ENCODE results near the gene DEAF1. TPM values are rescaled to one million over a fixed set of nuclear protein-coding genes. Genes with fewer than 3 reads are reported as not detected.

DEAF1 gene
- total and polyA plus RNA-seq, 2 of the 13 experiments (the other 11 are each of a cell fraction or from before 2014, with no cell fraction given), result 22.3 to 29.6 TPM

- TF ChIP-seq THAP11 (CRISPR knock-in tag; IDR thresholded peaks at IDR 0.05) (0 out of 2 replicates have a peak, but pooled peaks have one; percentile 13), NCOA2 (CRISPR knock-in tag; IDR thresholded peaks at IDR 0.05) (0 out of 2 replicates have a peak, but pooled peaks have one; percentile 22), ZNF17 (CRISPR knock-in tag; IDR thresholded peaks at IDR 0.05) (no peak), ERF (CRISPR knock-in tag; IDR thresholded peaks at IDR 0.05) (0 out of 2 replicates have a peak, but pooled peaks have one; percentile 28), ZFX (CRISPR knock-in tag; IDR thresholded peaks at IDR 0.05; ENCODE audit: low read depth) (peak; percentile 46; the same call in 1 of the 2 replicates), MXI1 (IDR thresholded peaks at IDR 0.05; ENCODE audit: borderline replicate concordance, low read depth, low read length) (no peak), ZNF556 (CRISPR knock-in tag; IDR thresholded peaks at IDR 0.05; ENCODE audit: borderline replicate concordance) (0 out of 2 replicates have a peak, but pooled peaks have one; percentile 49), NBN (conservative IDR thresholded peaks at IDR 0.05) (no peak), NFKB2 (CRISPR knock-in tag; IDR thresholded peaks at IDR 0.05; ENCODE audit: borderline replicate concordance) (0 out of 2 replicates have a peak, but pooled peaks have one; percentile 15), ZNF737 (CRISPR knock-in tag; IDR thresholded peaks at IDR 0.05; ENCODE audit: borderline replicate concordance) (no peak), AGO2 (optimal IDR thresholded peaks at IDR 0.05; ENCODE audit: low read depth, low read length) (peak; percentile 23), CBX1 (IDR thresholded peaks at IDR 0.05; ENCODE audit: low read depth) (no peak), RBFOX2 (IDR thresholded peaks at IDR 0.05; ENCODE audit: low read depth, low read length) (no peak), EP300 (IDR thresholded peaks at IDR 0.05; ENCODE audit: low read depth in 2 of 2, low read length in 2 of 2) (peak in 1 of 2 experiments; percentile 43; a peak in 1 of 4 replicates), EP300 (CRISPR knock-in tag; IDR thresholded peaks at IDR 0.05; ENCODE audit: borderline replicate concordance) (no peak), PTBP1 (IDR thresholded peaks at IDR 0.05; ENCODE audit: low read depth, low read length, poor library complexity, severe bottlenecking) (no peak), ESRRA (CRISPR knock-in tag; IDR thresholded peaks at IDR 0.05; ENCODE audit: low read depth) (peak; percentile 71), MAX (IDR thresholded peaks at IDR 0.05) (peak; percentile 32; the same call in 1 of the 2 replicates), SALL1 (CRISPR knock-in tag; IDR thresholded peaks at IDR 0.05) (peak; percentile 66), ZGPAT (CRISPR knock-in tag; IDR thresholded peaks at IDR 0.05) (peak; percentile 25; the same call in 1 of the 2 replicates), ZBTB7B (CRISPR knock-in tag; IDR thresholded peaks at IDR 0.05) (peak; percentile 59; the same call in 1 of the 2 replicates), MTF2 (CRISPR knock-in tag; IDR thresholded peaks at IDR 0.05; ENCODE audit: borderline replicate concordance) (no peak), SMARCE1 (IDR thresholded peaks at IDR 0.05; ENCODE audit: borderline replicate concordance) (no peak)
- TF ChIP-seq, protein P1, sequence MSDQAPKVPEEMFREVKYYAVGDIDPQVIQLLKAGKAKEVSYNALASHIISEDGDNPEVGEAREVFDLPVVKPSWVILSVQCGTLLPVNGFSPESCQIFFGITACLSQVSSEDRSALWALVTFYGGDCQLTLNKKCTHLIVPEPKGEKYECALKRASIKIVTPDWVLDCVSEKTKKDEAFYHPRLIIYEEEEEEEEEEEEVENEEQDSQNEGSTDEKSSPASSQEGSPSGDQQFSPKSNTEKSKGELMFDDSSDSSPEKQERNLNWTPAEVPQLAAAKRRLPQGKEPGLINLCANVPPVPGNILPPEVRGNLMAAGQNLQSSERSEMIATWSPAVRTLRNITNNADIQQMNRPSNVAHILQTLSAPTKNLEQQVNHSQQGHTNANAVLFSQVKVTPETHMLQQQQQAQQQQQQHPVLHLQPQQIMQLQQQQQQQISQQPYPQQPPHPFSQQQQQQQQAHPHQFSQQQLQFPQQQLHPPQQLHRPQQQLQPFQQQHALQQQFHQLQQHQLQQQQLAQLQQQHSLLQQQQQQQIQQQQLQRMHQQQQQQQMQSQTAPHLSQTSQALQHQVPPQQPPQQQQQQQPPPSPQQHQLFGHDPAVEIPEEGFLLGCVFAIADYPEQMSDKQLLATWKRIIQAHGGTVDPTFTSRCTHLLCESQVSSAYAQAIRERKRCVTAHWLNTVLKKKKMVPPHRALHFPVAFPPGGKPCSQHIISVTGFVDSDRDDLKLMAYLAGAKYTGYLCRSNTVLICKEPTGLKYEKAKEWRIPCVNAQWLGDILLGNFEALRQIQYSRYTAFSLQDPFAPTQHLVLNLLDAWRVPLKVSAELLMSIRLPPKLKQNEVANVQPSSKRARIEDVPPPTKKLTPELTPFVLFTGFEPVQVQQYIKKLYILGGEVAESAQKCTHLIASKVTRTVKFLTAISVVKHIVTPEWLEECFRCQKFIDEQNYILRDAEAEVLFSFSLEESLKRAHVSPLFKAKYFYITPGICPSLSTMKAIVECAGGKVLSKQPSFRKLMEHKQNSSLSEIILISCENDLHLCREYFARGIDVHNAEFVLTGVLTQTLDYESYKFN (CRISPR knock-in tag; conservative IDR thresholded peaks at IDR 0.05), result peak; percentile 78
- TF ChIP-seq, protein P2, sequence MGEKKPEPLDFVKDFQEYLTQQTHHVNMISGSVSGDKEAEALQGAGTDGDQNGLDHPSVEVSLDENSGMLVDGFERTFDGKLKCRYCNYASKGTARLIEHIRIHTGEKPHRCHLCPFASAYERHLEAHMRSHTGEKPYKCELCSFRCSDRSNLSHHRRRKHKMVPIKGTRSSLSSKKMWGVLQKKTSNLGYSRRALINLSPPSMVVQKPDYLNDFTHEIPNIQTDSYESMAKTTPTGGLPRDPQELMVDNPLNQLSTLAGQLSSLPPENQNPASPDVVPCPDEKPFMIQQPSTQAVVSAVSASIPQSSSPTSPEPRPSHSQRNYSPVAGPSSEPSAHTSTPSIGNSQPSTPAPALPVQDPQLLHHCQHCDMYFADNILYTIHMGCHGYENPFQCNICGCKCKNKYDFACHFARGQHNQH (CRISPR knock-in tag; IDR thresholded peaks at IDR 0.05), result 0 out of 2 replicates have a peak, but pooled peaks have one; percentile 26
Observed at GRCh38 chr11:657691-658126, 37.3 kb downstream of the DEAF1 start (continued).
